GM12878 (cell line): ENCODE data around the gene MCHR1. TPM values are rescaled to one million over a fixed set of nuclear protein-coding genes. Genes with fewer than 3 reads are reported as not detected.

Experiments
- CUX1 ChIP-seq: IDR thresholded peaks from 2 replicates; pipeline ENCODE4 v1.6.1; 2012; ENCODE audit warnings: improper control_type of control experiment, low read depth, low read length; ENCODE audit not compliant: insufficient replicate concordance
- EED ChIP-seq: sonication (generic); IDR thresholded peaks from 2 replicates; pipeline ENCODE4 v1.6.1; 2016; ENCODE audit warnings: antibody characterized with exemption, low read depth
- GATAD2B ChIP-seq: fragments of 450-650 bp; conservative IDR thresholded peaks from 2 replicates; pipeline ENCODE4 v1.6.1; 2017; ENCODE audit warnings: low read depth, mild to moderate bottlenecking, moderate library complexity
- HDAC6 ChIP-seq: fragments of 200-600 bp; sonication (generic); IDR thresholded peaks from one replicate; pipeline ENCODE4 v1.8.0; 2017; ENCODE audit warnings: antibody characterized with exemption; ENCODE audit not compliant: unreplicated experiment
- IKZF1 ChIP-seq: fragments of 450-650 bp; conservative IDR thresholded peaks from 2 replicates; pipeline ENCODE4 v1.6.1; 2017; ENCODE audit warnings: antibody characterized with exemption, mild to moderate bottlenecking
- NFYB ChIP-seq: IDR thresholded peaks from 2 replicates; pipeline ENCODE4 v1.6.1; 2011; ENCODE audit warnings: low read depth, mild to moderate bottlenecking, low read length, improper control_type of control experiment, moderate library complexity; ENCODE audit not compliant: insufficient read depth
- PKNOX1 ChIP-seq: fragments of 450-650 bp; IDR thresholded peaks from 2 replicates; pipeline ENCODE4 v1.6.1; 2016; ENCODE audit warnings: mild to moderate bottlenecking
- RAD51 ChIP-seq: fragments of 450-650 bp; IDR thresholded peaks from 2 replicates; pipeline ENCODE4 v1.6.1; 2016; ENCODE audit warnings: moderate library complexity, mild to moderate bottlenecking, inconsistent platforms
- REST ChIP-seq: IDR thresholded peaks from 2 replicates; pipeline ENCODE4 v1.6.1; 2012; ENCODE audit warnings: mild to moderate bottlenecking, low read depth, low read length
- SREBF2 ChIP-seq: IDR thresholded peaks from 2 replicates; pipeline ENCODE4 v1.6.1; 2012; ENCODE audit warnings: mild to moderate bottlenecking, low read length
- USF2 ChIP-seq: IDR thresholded peaks from 2 replicates; pipeline ENCODE4 v1.6.1; 2011; ENCODE audit warnings: low read depth, low read length, improper control_type of control experiment, borderline replicate concordance
- polyA plus RNA-seq, 11 experiments: library from polyadenylated mRNA; depleted of rRNA in 4 of 11; unstranded in 6 of 11; stranded (reverse) in 5 of 11; fragments of >200 nt; fragmentation: Nextera tagmentation in 4 of 11; fragmentation: Illumina TruSeq in 1 of 11; extraction: Ambion mirVana in 4 of 11; extraction: Trizol in 1 of 11; gene quantifications; 1 replicate in 1 of 11; 2 replicates in 10 of 11; pipeline versions ENCODE4 v1.2.1 to v1.2.3, GENCODE V29; 2011 to 2016; ENCODE audit warnings: inconsistent platforms in 2 of 11, missing spikeins in 2 of 11, low read depth in 1 of 11
- total RNA-seq, 4 experiments: library from RNA; depleted of rRNA in 3 of 4; stranded (reverse); fragments of >200 nt in 3 of 4; fragmentation: Illumina TruSeq in 1 of 4; extraction: Trizol in 1 of 4; gene quantifications; 2 replicates each; pipeline versions ENCODE4 v1.2.1 to v1.2.3, GENCODE V29; 2013 to 2021
- TF ChIP-seq, protein P1 (sequence below): IDR thresholded peaks from 2 replicates; pipeline ENCODE4 v1.6.1; 2012; ENCODE audit warnings: low read depth, low read length, improper control_type of control experiment
- TF ChIP-seq, protein P2 (sequence below): fragments of 450-650 bp; IDR thresholded peaks from 2 replicates; pipeline ENCODE4 v1.6.1; 2014; ENCODE audit warnings: mild to moderate bottlenecking
- TF ChIP-seq, protein P3 (sequence below): fragments of 450-650 bp; IDR thresholded peaks from 2 replicates; pipeline ENCODE4 v1.6.1; 2018; ENCODE audit warnings: borderline replicate concordance, mild to moderate bottlenecking; ENCODE audit not compliant: partially characterized antibody

Gene MCHR1
- total and polyA plus RNA-seq, 10 of the 15 experiments (the other 5 are each of a cell fraction or from before 2014, with no cell fraction given), result not detected

DNA sequence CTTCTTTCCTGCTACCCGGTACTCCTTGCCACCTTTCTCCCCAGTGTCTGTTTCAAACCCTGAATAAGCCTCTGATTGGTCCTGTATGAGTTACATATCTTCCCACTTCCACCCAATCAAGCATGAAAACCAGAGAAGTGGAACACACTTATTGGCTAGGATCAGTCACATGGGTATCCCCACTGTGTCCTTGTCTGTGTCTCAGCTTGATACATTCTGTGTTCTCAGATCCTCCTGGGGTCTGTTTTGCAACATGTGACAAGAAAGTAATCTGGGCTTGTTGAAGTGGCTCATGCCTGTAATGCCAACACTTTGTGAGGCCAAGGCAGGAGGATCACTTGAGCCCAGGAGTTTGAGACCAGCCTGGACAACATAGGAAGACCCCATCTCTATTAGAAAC lies 23.9 kb downstream of the MCHR1 start (continued):
- TF ChIP-seq NFYB, result 0 out of 2 replicates have a peak, but pooled peaks have one; percentile 49
- TF ChIP-seq CUX1, result no peak
- TF ChIP-seq, protein P1, sequence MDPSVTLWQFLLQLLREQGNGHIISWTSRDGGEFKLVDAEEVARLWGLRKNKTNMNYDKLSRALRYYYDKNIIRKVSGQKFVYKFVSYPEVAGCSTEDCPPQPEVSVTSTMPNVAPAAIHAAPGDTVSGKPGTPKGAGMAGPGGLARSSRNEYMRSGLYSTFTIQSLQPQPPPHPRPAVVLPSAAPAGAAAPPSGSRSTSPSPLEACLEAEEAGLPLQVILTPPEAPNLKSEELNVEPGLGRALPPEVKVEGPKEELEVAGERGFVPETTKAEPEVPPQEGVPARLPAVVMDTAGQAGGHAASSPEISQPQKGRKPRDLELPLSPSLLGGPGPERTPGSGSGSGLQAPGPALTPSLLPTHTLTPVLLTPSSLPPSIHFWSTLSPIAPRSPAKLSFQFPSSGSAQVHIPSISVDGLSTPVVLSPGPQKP, result no peak
- TF ChIP-seq RAD51, result peak; percentile 79
- no peak for TF ChIP-seq EED
- TF ChIP-seq, protein P2, sequence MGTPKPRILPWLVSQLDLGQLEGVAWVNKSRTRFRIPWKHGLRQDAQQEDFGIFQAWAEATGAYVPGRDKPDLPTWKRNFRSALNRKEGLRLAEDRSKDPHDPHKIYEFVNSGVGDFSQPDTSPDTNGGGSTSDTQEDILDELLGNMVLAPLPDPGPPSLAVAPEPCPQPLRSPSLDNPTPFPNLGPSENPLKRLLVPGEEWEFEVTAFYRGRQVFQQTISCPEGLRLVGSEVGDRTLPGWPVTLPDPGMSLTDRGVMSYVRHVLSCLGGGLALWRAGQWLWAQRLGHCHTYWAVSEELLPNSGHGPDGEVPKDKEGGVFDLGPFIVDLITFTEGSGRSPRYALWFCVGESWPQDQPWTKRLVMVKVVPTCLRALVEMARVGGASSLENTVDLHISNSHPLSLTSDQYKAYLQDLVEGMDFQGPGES, result no peak
- no peak for TF ChIP-seq IKZF1
- TF ChIP-seq REST, result no peak
- TF ChIP-seq, protein P3, sequence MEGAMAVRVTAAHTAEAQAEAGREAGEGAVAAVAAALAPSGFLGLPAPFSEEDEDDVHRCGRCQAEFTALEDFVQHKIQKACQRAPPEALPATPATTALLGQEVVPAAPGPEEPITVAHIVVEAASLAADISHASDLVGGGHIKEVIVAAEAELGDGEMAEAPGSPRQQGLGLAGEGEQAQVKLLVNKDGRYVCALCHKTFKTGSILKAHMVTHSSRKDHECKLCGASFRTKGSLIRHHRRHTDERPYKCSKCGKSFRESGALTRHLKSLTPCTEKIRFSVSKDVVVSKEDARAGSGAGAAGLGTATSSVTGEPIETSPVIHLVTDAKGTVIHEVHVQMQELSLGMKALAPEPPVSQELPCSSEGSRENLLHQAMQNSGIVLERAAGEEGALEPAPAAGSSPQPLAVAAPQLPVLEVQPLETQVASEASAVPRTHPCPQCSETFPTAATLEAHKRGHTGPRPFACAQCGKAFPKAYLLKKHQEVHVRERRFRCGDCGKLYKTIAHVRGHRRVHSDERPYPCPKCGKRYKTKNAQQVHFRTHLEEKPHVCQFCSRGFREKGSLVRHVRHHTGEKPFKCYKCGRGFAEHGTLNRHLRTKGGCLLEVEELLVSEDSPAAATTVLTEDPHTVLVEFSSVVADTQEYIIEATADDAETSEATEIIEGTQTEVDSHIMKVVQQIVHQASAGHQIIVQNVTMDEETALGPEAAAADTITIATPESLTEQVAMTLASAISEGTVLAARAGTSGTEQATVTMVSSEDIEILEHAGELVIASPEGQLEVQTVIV, result no peak
- no peak for TF ChIP-seq GATAD2B
- TF ChIP-seq USF2, result peak; percentile 41; the same call in 1 of the 2 replicates
- no peak for TF ChIP-seq HDAC6
- no peak for TF ChIP-seq SREBF2
- no peak for TF ChIP-seq PKNOX1
